Neuronal stem cell (in vitro differentiated cells): ENCODE measurements around the gene ZNF254.
"Not testable (repeated sequence)": the region's sequence is repeated elsewhere in the genome, so short reads cannot be mapped to it uniquely, and the experiment has no call there.

Source experiments
- DNase-seq: peaks from one replicate; pipeline ENCODE4 v3.0.0-alpha.2; 2013; ENCODE audit warnings: low spot score
- H2AFZ ChIP-seq: one replicate; pipeline ENCODE4 v1.6.1; 2013; ENCODE audit warnings: mild to moderate bottlenecking, low read length, inconsistent platforms
- H2AK5ac ChIP-seq: 2 replicates; pipeline ENCODE4 v1.6.1; 2013; ENCODE audit warnings: low read depth, mild to moderate bottlenecking, inconsistent platforms, low read length, moderate library complexity, mixed read lengths
- H2BK120ac ChIP-seq: 2 replicates; pipeline ENCODE4 v1.6.1; 2013; ENCODE audit warnings: low read depth, mild to moderate bottlenecking, inconsistent platforms, low read length, moderate library complexity, mixed read lengths
- H2BK12ac ChIP-seq: one replicate; pipeline ENCODE4 v1.6.1; 2013; ENCODE audit warnings: low read length, inconsistent platforms
- H2BK15ac ChIP-seq: 2 replicates; pipeline ENCODE4 v1.6.1; 2013; ENCODE audit warnings: mild to moderate bottlenecking, low read length, inconsistent platforms, mixed read lengths
- H2BK5ac ChIP-seq: one replicate; pipeline ENCODE4 v1.6.1; 2013; ENCODE audit warnings: inconsistent platforms, mild to moderate bottlenecking, low read length, moderate library complexity
- H3K14ac ChIP-seq: one replicate; pipeline ENCODE4 v1.6.1; 2013; ENCODE audit warnings: low read length, inconsistent platforms
- H3K18ac ChIP-seq: 2 replicates; pipeline ENCODE4 v1.6.1; 2013; ENCODE audit warnings: low read length, inconsistent platforms
- H3K23ac ChIP-seq: 2 replicates; pipeline ENCODE4 v1.6.1; 2013; ENCODE audit warnings: low read depth, mild to moderate bottlenecking, mixed read lengths, low read length, inconsistent platforms; ENCODE audit not compliant: poor library complexity
- H3K27ac ChIP-seq: replicated peaks from 3 replicates; pipeline ENCODE4 v1.5.1; 2013; ENCODE audit warnings: low read length, inconsistent platforms
- H3K27me3 ChIP-seq, 3 experiments: 2 replicates each; pipeline ENCODE4 v1.6.1; 2013; ENCODE audit warnings: low read length in 3 of 3, mild to moderate bottlenecking in 2 of 3, inconsistent platforms in 1 of 3, low read depth in 1 of 3, mixed read lengths in 1 of 3, moderate library complexity in 1 of 3; ENCODE audit not compliant: control insufficient read depth in 3 of 3, insufficient read depth in 3 of 3
- H3K36me3 ChIP-seq, 2 donors: replicated peaks in 1 of 2; 2 replicates each; pipeline ENCODE4 v1.6.1; 2013; ENCODE audit warnings: low read length in 2 of 2; ENCODE audit not compliant: control insufficient read depth in 2 of 2, insufficient read depth in 2 of 2
- H3K4ac ChIP-seq: 2 replicates; pipeline ENCODE4 v1.6.1; 2013; ENCODE audit warnings: inconsistent platforms, mild to moderate bottlenecking, low read length, moderate library complexity
- H3K4me1 ChIP-seq, 2 donors: 1 replicate in 1 of 2; 2 replicates in 1 of 2; pipeline ENCODE4 v1.6.1; 2013; ENCODE audit warnings: low read length in 2 of 2, low read depth in 1 of 2; ENCODE audit not compliant: control insufficient read depth in 2 of 2, insufficient read depth in 1 of 2
- H3K4me2 ChIP-seq: one replicate; pipeline ENCODE4 v1.6.1; 2013; ENCODE audit warnings: mild to moderate bottlenecking, low read length, inconsistent platforms; ENCODE audit not compliant: insufficient read depth, poor library complexity, severe bottlenecking
- H3K4me3 ChIP-seq, 2 donors: 2 replicates each; pipeline ENCODE4 v1.5.1; 2013; ENCODE audit warnings: low read length in 2 of 2, mild to moderate bottlenecking in 2 of 2, inconsistent platforms in 1 of 2, moderate library complexity in 1 of 2
- H3K79me1 ChIP-seq: one replicate; pipeline ENCODE4 v1.6.1; 2013; ENCODE audit warnings: low read depth, mild to moderate bottlenecking, inconsistent platforms, low read length, moderate library complexity
- H3K9ac ChIP-seq: one replicate; pipeline ENCODE4 v1.6.1; 2013; ENCODE audit warnings: mild to moderate bottlenecking, low read depth, low read length, inconsistent platforms; ENCODE audit not compliant: poor library complexity
- H3K9me3 ChIP-seq, 2 donors: replicated peaks in 1 of 2; 2 replicates each; pipeline versions ENCODE3 to v1.6.1; 2013; ENCODE audit warnings: low read length in 2 of 2, mild to moderate bottlenecking in 2 of 2, inconsistent platforms in 1 of 2, low read depth in 1 of 2, mixed read lengths in 1 of 2, moderate library complexity in 1 of 2; ENCODE audit not compliant: control insufficient read depth in 2 of 2, insufficient read depth in 1 of 2
- H4K8ac ChIP-seq: one replicate; pipeline ENCODE4 v1.6.1; 2013; ENCODE audit warnings: low read depth, mild to moderate bottlenecking, inconsistent platforms, low read length, moderate library complexity
- H4K91ac ChIP-seq: one replicate; pipeline ENCODE4 v1.6.1; 2013; ENCODE audit warnings: low read length, low read depth, mild to moderate bottlenecking, inconsistent platforms; ENCODE audit not compliant: poor library complexity
- WGBS, 2 donors: extraction: QIAGEN DNeasy Blood & Tissue Kit; methylation state at CpG; one replicate each; pipeline ENCODE4 v1.1.7; 2013; ENCODE audit warnings: missing lambda C conversion rate in 2 of 2, mixed read lengths in 1 of 2; ENCODE audit not compliant: insufficient read length in 2 of 2, insufficient replicate concordance in 1 of 2; ENCODE audit errors: extremely low coverage in 2 of 2; 5-methylcytosine and 5-hydroxymethylcytosine counted together

The ZNF254 gene

DNA sequence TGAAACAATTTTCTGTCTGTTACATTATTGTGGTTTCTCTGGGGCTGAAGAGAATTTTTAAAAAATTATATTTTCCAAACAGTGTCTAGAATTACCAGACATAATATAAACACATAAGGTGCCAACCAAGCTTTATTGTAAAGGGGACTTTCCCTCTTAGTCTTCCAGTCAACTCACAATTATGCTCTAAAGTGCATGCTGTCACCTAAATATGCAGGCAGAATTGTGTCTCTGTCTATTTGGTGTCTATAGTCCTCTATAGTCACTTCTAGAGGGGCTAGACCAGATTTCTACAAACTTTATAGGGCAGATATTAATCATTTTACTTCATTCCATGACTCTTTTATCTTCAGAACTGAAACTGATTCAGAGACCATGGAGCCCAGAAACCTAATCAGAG, 12.8 kb downstream of the ZNF254 start:
- Histone ChIP-seq H3K4me2 (no peak overlapping the region), H3K4me1 (no peaks in the 10 kb centered on the region), H2AFZ (no peak overlapping the region), H3K18ac (no peak overlapping the region), H3K9ac (no peak overlapping the region), H3K36me3 (peaks cover 3 to 93% of the 10 kb centered on the region in 2 donors), H2AK5ac (no peak overlapping the region), H4K8ac (no peak overlapping the region), H3K4me3 (no peak overlapping the region), H3K4ac (no peak overlapping the region), H2BK15ac (no peak overlapping the region), H2BK12ac (no peak overlapping the region), H3K27me3 (no peaks in the 10 kb centered on the region), H3K14ac (no peak overlapping the region), H3K9me3 (peaks cover 0 to 49% of the 10 kb centered on the region in 2 donors), H3K79me1 (no peaks in the 10 kb centered on the region), H2BK120ac (no peak overlapping the region), H3K23ac (no peak overlapping the region), H4K91ac (no peak overlapping the region), H3K27ac (no peak overlapping the region), H2BK5ac (no peak overlapping the region)
- no peak for DNase-seq

DNA sequence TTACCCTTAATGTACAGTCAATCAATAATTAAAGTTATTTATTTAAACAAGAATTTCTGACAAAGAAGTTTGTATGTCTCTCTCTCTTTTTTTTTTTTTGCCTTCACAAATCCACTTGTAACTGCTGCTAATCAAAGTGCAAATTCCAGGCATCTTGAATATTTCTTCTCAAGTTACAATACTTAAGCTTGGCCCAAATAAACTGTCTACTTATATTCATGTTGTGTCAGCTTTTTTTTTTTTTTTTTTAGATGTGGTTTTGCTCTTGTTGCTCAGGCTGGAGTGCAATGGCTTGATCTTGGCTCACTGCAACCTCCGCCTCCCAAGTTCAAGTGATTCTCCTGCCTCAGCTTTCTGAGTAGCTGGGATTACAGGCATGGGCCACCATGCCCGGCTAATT, 13.6 kb downstream of the ZNF254 start:
- not testable (repeated sequence) for H3K4ac ChIP-seq, DNase-seq, H4K8ac ChIP-seq, H4K91ac ChIP-seq, H3K4me3 ChIP-seq, H3K18ac ChIP-seq, H3K79me1 ChIP-seq, H2BK5ac ChIP-seq, H2AK5ac ChIP-seq, H2BK12ac ChIP-seq, H3K23ac ChIP-seq, H3K4me1 ChIP-seq, H2BK120ac ChIP-seq, H3K4me2 ChIP-seq, H3K27me3 ChIP-seq, H3K9ac ChIP-seq, H3K27ac ChIP-seq, H2BK15ac ChIP-seq, H2AFZ ChIP-seq, H3K14ac ChIP-seq
- Histone ChIP-seq H3K9me3 (peaks cover 0 to 48% of the 10 kb centered on the region in 2 donors), H3K36me3 (peaks cover 3 to 93% of the 10 kb centered on the region in 2 donors)
- no CpG with 5 or more reads among the region's 2 CpGs for WGBS, 2 donors

DNA sequence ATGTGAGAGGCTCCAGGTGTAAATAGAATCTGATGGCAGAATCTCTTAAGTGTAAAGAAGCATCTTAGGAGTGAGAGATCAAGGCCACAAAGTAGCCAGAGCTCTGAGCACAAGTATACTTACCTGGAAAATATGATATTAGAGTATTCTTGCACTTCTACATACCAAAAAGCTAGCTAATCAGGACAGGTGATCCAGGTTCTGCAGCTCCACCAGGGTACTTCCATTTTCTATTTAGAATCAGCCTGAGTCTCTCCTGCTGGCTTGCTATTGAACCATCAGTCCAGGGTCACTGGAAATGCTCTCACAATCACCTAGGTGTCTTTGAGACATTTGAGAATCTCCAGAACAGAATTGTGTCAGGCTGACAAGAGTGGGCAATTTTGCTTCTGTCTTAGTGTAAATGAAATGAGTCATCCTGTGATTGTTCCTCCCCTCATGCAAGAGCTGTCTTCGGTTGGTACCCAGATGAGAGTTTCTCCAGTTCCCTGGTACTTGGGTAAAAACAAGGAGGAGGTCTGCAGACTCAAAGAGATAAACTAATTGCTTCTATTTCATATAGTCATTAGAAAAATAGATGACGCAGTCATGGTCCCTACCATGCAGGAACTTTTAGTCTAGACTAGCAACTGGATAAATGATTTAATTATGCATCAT, 14.6 kb downstream of the ZNF254 start:
- Histone ChIP-seq H3K23ac (no peak overlapping the region), H3K36me3 (peaks cover 5 to 93% of the 10 kb centered on the region in 2 donors), H3K4me2 (no peak overlapping the region)

DNA sequence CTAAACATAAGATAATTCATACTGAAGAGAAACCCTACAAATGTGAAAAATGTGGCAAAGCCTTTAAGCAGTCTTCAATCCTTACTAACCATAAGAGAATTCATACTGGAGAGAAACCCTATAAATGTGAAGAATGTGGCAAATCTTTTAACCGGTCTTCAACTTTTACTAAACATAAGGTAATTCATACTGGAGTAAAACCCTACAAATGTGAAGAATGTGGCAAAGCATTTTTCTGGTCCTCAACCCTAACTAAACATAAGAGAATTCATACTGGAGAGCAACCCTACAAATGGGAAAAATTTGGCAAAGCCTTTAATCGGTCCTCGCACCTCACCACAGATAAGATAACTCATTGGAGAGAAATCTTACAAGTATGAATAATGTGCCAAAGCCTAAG, 40.6 kb downstream of the ZNF254 start:
- Histone ChIP-seq H3K4me2 (no peak overlapping the region), H3K9ac (no peak overlapping the region), H2AFZ (no peak overlapping the region), H3K79me1 (peaks cover 2% of the 10 kb centered on the region), H3K27me3 (no peaks in the 10 kb centered on the region), H3K36me3 (peaks cover 6 to 93% of the 10 kb centered on the region in 2 donors), H2AK5ac (no peak overlapping the region), H3K14ac (no peak overlapping the region), H3K4ac (no peak overlapping the region), H3K27ac (no peak overlapping the region), H4K91ac (no peak overlapping the region), H4K8ac (no peak overlapping the region), H3K23ac (no peak overlapping the region), H3K4me1 (no peaks in the 10 kb centered on the region), H2BK15ac (no peak overlapping the region), H2BK12ac (no peak overlapping the region), H3K18ac (no peak overlapping the region), H2BK5ac (no peak overlapping the region), H3K9me3 (peaks cover 12 to 99% of the 10 kb centered on the region in 2 donors), H3K4me3 (no peak overlapping the region), H2BK120ac (no peak overlapping the region)
- no peak for DNase-seq
- no CpG with 5 or more reads among the region's 3 CpGs for WGBS, 2 donors

More for the DNA sequence above, 14.6 kb downstream of the ZNF254 start:
- no peak overlapping the region for H4K8ac ChIP-seq
- H3K4me1 ChIP-seq = no peaks in the 10 kb centered on the region
- no peak overlapping the region for H3K4me3 ChIP-seq
- H2AFZ ChIP-seq = no peak overlapping the region
- no peak overlapping the region for H2BK12ac ChIP-seq
- H4K91ac ChIP-seq = no peak overlapping the region
- H2AK5ac ChIP-seq = no peak overlapping the region
- H3K27ac ChIP-seq = no peak overlapping the region
- H3K9ac ChIP-seq = no peak overlapping the region
- no peak overlapping the region for H3K18ac ChIP-seq
- H3K79me1 ChIP-seq = no peaks in the 10 kb centered on the region
- H3K9me3 ChIP-seq = peaks cover 0 to 48% of the 10 kb centered on the region in 2 donors
- H3K27me3 ChIP-seq = no peaks in the 10 kb centered on the region
- DNase-seq = no peak
- no CpG with 5 or more reads among the region's 2 CpGs for WGBS, 2 donors
- H3K4ac ChIP-seq = no peak overlapping the region
- H2BK5ac ChIP-seq = no peak overlapping the region
- H3K14ac ChIP-seq = no peak overlapping the region
- H2BK120ac ChIP-seq = no peak overlapping the region
- H2BK15ac ChIP-seq = no peak overlapping the region
